HCT116 (cell line): ENCODE data around the gene RASSF7. TPM values are rescaled to one million over a fixed set of nuclear protein-coding genes. Genes with fewer than 3 reads are reported as not detected.

ENCODE experiments used
- ATAC-seq: fragments of 200-7000 bp; cut with Tn5 transposase; 2 replicates; pipeline ENCODE4 v1.9.1; 2020; ENCODE audit warnings: mild to moderate bottlenecking, moderate library complexity
- BruUV-seq: library from RNA; stranded (reverse); fragments of 400-500 nt; replicated peaks from 2 replicates; lab custom pipeline; 2021; lab: Mats Ljungman, UMichigan
- CTCF ChIA-PET: fragments of 300-600 bp; sonication (Branson Sonifier 250); formaldehyde crosslinking; loops from one replicate; lab custom pipeline; 2021; ENCODE audit warnings: antibody characterized with exemption; lab: Charles Lee
- POLR2A ChIA-PET: fragments of 300-600, 350-600 bp; sonication (Branson Sonifier 250); formaldehyde crosslinking; loops from one replicate; lab custom pipeline; 2021; ENCODE audit warnings: antibody characterized with exemption; lab: Charles Lee
- RAD21 ChIA-PET, 2 experiments: fragments of 300-600 bp; sonication (Branson Sonifier 250); formaldehyde crosslinking; loops; one replicate each; lab custom pipeline; 2023; ENCODE audit warnings: low total read pairs in 2 of 2; ENCODE audit not compliant: uncharacterized antibody in 2 of 2, unreplicated experiment in 2 of 2, low non-redundant PET in 1 of 2; lab: Charles Lee
- DNase-seq: peaks from one replicate; pipeline ENCODE4 v3.0.0-alpha.2; 2010; ENCODE audit warnings: low read depth, low spot score
- H2AFZ ChIP-seq: fragments of 200-600 bp; shearing (Covaris generic), sonication (generic); 2 replicates; pipeline ENCODE4 v1.6.1; 2017; ENCODE audit warnings: low read depth, mixed run types, mixed read lengths, antibody characterized with exemption, low read length; ENCODE audit not compliant: poor library complexity, severe bottlenecking
- H3K27ac ChIP-seq: 2 replicates; pipeline ENCODE4 v1.5.1; 2012; ENCODE audit warnings: low read depth, low read length
- H3K27me3 ChIP-seq: fragments of 200-600 bp; sonication (generic); 2 replicates; pipeline ENCODE4 v1.6.1; 2016; ENCODE audit warnings: mixed run types, low read length, mixed read lengths; ENCODE audit not compliant: insufficient read depth
- H3K36me3 ChIP-seq, 2 experiments: fragments of 200-500 bp in 1 of 2; fragments of 200-600 bp in 1 of 2; sonication (Bioruptor generic) in 1 of 2; sonication (generic) in 1 of 2; 2 replicates each; pipeline versions ENCODE4 v1.5.1 to v1.6.1; 2014 to 2016; ENCODE audit warnings: low read length in 2 of 2, inconsistent platforms in 1 of 2, mixed read lengths in 1 of 2, mixed run types in 1 of 2; ENCODE audit not compliant: insufficient read depth in 2 of 2, control insufficient read depth in 1 of 2
- H3K4me1 ChIP-seq, 2 experiments: fragments of 200-600 bp in 1 of 2; sonication (generic) in 1 of 2; 2 replicates each; pipeline versions ENCODE4 v1.5.1 to v1.6.1; 2012 to 2017; ENCODE audit warnings: low read length in 2 of 2, inconsistent platforms in 1 of 2, mild to moderate bottlenecking in 1 of 2, mixed read lengths in 1 of 2, mixed run types in 1 of 2, moderate library complexity in 1 of 2; ENCODE audit not compliant: insufficient read depth in 2 of 2, control insufficient read depth in 1 of 2
- H3K4me2 ChIP-seq: fragments of 200-600 bp; sonication (generic); 2 replicates; pipeline ENCODE4 v1.6.1; 2017; ENCODE audit warnings: mixed run types, low read length, mixed read lengths
- H3K4me3 ChIP-seq, 2 experiments: fragments of 200-600 bp in 1 of 2; sonication (generic) in 1 of 2; replicated peaks in 1 of 2; 2 replicates each; pipeline ENCODE4 v1.5.1; 2011 to 2016; ENCODE audit warnings: low read length in 2 of 2, control low read depth in 1 of 2, low read depth in 1 of 2, mild to moderate bottlenecking in 1 of 2, mixed read lengths in 1 of 2, mixed run types in 1 of 2
- H3K79me2 ChIP-seq: fragments of 200-600 bp; sonication (generic); 2 replicates; pipeline ENCODE4 v1.6.1; 2017; ENCODE audit warnings: mild to moderate bottlenecking, mixed run types, low read length, moderate library complexity, mixed read lengths; ENCODE audit not compliant: insufficient read depth
- H3K9ac ChIP-seq: fragments of 200-600 bp; sonication (generic); 2 replicates; pipeline ENCODE4 v1.6.1; 2016; ENCODE audit warnings: low read length, mixed read lengths
- H3K9me2 ChIP-seq: fragments of 200-600 bp; sonication (generic), shearing (Covaris generic); 2 replicates; pipeline ENCODE4 v1.6.1; 2017; ENCODE audit warnings: mixed run types, mild to moderate bottlenecking, moderate library complexity; ENCODE audit not compliant: insufficient read depth
- H3K9me3 ChIP-seq, 2 experiments: fragments of 200-500 bp in 1 of 2; fragments of 200-600 bp in 1 of 2; sonication (Bioruptor generic) in 1 of 2; sonication (generic) in 1 of 2; 2 replicates each; pipeline ENCODE4 v1.6.1; 2014 to 2017; ENCODE audit warnings: low read length in 2 of 2, mixed read lengths in 2 of 2, inconsistent platforms in 1 of 2, low read depth in 1 of 2, mild to moderate bottlenecking in 1 of 2, mixed run types in 1 of 2, moderate library complexity in 1 of 2; ENCODE audit not compliant: control insufficient read depth in 1 of 2, insufficient read depth in 1 of 2
- H4K20me1 ChIP-seq: fragments of 200-600 bp; sonication (generic), shearing (Covaris generic); 2 replicates; pipeline ENCODE4 v1.6.1; 2017; ENCODE audit warnings: mixed run types, mild to moderate bottlenecking, moderate library complexity; ENCODE audit not compliant: insufficient read depth
- ATF3 ChIP-seq: IDR thresholded peaks from 2 replicates; pipeline ENCODE4 v1.6.1; 2012
- CBX3 ChIP-seq: IDR thresholded peaks from 2 replicates; pipeline ENCODE4 v1.6.1; 2012; ENCODE audit warnings: low read depth
- CTCF ChIP-seq, 3 experiments: fragments of 200-600 bp in 1 of 3; sonication (generic) in 1 of 3; IDR thresholded peaks in 2 of 3; conservative IDR thresholded peaks in 1 of 3; 2 replicates each; pipeline ENCODE4 v1.5.1; 2012 to 2017; ENCODE audit warnings: low read depth in 2 of 3, low read length in 2 of 3, antibody characterized with exemption in 1 of 3, borderline replicate concordance in 1 of 3, control low read depth in 1 of 3, mild to moderate bottlenecking in 1 of 3, mixed read lengths in 1 of 3, mixed run types in 1 of 3, moderate library complexity in 1 of 3; ENCODE audit not compliant: insufficient read depth in 1 of 3
- EGR1 ChIP-seq: IDR thresholded peaks from 2 replicates; pipeline ENCODE4 v1.6.1; 2012; ENCODE audit warnings: low read depth
- ELF1 ChIP-seq: IDR thresholded peaks from 2 replicates; pipeline ENCODE4 v1.6.1; 2012; ENCODE audit warnings: low read depth, borderline replicate concordance
- EZH2 ChIP-seq: fragments of 200-600 bp; sonication (generic); IDR thresholded peaks from 2 replicates; pipeline ENCODE4 v1.6.1; 2017; ENCODE audit warnings: antibody characterized with exemption, mixed run types
- EZH2phosphoT487 ChIP-seq: fragments of 200-600 bp; IDR thresholded peaks from 2 replicates; pipeline ENCODE4 v1.6.1; 2018; ENCODE audit warnings: antibody characterized with exemption, borderline replicate concordance
- FOSL1 ChIP-seq: IDR thresholded peaks from 2 replicates; pipeline ENCODE4 v1.6.1; 2012; ENCODE audit warnings: low read depth
- JUND ChIP-seq: IDR thresholded peaks from 2 replicates; pipeline ENCODE4 v1.6.1; 2012
- MAX ChIP-seq: IDR thresholded peaks from 2 replicates; pipeline ENCODE4 v1.6.1; 2012
- POLR2A ChIP-seq: IDR thresholded peaks from 2 replicates; pipeline ENCODE4 v1.7.0; 2011; ENCODE audit warnings: borderline replicate concordance; ENCODE audit not compliant: insufficient read depth, insufficient read length; ENCODE audit errors: extremely low read depth
- POLR2AphosphoS5 ChIP-seq: IDR thresholded peaks from 2 replicates; pipeline ENCODE4 v1.6.1; 2011; ENCODE audit warnings: mild to moderate bottlenecking, low read depth, low read length, moderate library complexity
- RAD21 ChIP-seq: IDR thresholded peaks from 2 replicates; pipeline ENCODE4 v1.6.1; 2012; ENCODE audit warnings: low read depth, mild to moderate bottlenecking
- SIN3A ChIP-seq: IDR thresholded peaks from 2 replicates; pipeline ENCODE4 v1.6.1; 2012; ENCODE audit warnings: low read depth
- SP1 ChIP-seq: IDR thresholded peaks from 2 replicates; pipeline ENCODE4 v1.6.1; 2012; ENCODE audit warnings: low read depth
- SRF ChIP-seq: IDR thresholded peaks from 2 replicates; pipeline ENCODE4 v1.6.1; 2012; ENCODE audit warnings: low read depth
- TCF7L2 ChIP-seq: IDR thresholded peaks from 2 replicates; pipeline ENCODE4 v1.7.0; 2011; ENCODE audit warnings: borderline replicate concordance, inconsistent platforms; ENCODE audit not compliant: insufficient read depth, insufficient read length; ENCODE audit errors: extremely low read depth
- YY1 ChIP-seq: IDR thresholded peaks from 2 replicates; pipeline ENCODE4 v1.6.1; 2011; ENCODE audit warnings: low read length, low read depth, moderate library complexity, mild to moderate bottlenecking; ENCODE audit not compliant: insufficient replicate concordance; ENCODE audit errors: extremely low read depth
- ZFX ChIP-seq: fragments of 450-650 bp; IDR thresholded peaks from 2 replicates; pipeline ENCODE4 v1.6.1; 2017
- ZNF274 ChIP-seq: fragments of 200-500 bp; sonication (Bioruptor generic); IDR thresholded peaks from 2 replicates; pipeline ENCODE4 v1.6.1; 2014; ENCODE audit warnings: mild to moderate bottlenecking, low read depth, low read length, inconsistent platforms
- intact Hi-C: fragments of 100-400 bp; cut with micrococcal nuclease; formaldehyde crosslinking; loops from 2 replicates; pipeline ENCODE4 v1.10.0; 2022
- total RNA-seq: library from RNA; stranded (reverse); gene quantifications from one replicate; pipeline ENCODE4 v1.2.1, GENCODE V29; 2021; ENCODE audit not compliant: unreplicated experiment

Gene RASSF7
- total RNA-seq, 1 experiment from 2014 or later, result 35.9 TPM

GRCh38 chr11:526192-526591 lies 34.6 kb upstream of the RASSF7 start:
- no peaks in the 10 kb centered on the region for H3K4me1 ChIP-seq
- H3K4me2 ChIP-seq, result no peak overlapping the region
- no peak overlapping the region for H3K27ac ChIP-seq
- DNase-seq (no peak), ATAC-seq (no peak)
- no peaks in the 10 kb centered on the region for H4K20me1 ChIP-seq
- no peaks in the 10 kb centered on the region for H3K9me2 ChIP-seq
- H3K9me3 ChIP-seq, result no peaks in the 10 kb centered on the region; a peak in 1 of 4 replicates
- CTCF ChIA-PET, result no interaction called here
- no peaks in the 10 kb centered on the region for H3K27me3 ChIP-seq
- BruUV-seq, result no TSS peak
- no peak overlapping the region for H2AFZ ChIP-seq
- H3K79me2 ChIP-seq, result no peaks in the 10 kb centered on the region
- H3K9ac ChIP-seq, result no peak overlapping the region
- intact Hi-C loops, result no loop called here
- H3K4me3 ChIP-seq, result no peak overlapping the region
- POLR2A ChIA-PET, result no interaction called here
- TF ChIP-seq SP1 (no peak), ATF3 (no peak), CBX3 (no peak), SRF (no peak), ELF1 (no peak), YY1 (no peak), EZH2phosphoT487 (no peak), POLR2A (no peak), EGR1 (no peak), ZFX (no peak), TCF7L2 (no peak), CTCF (IDR thresholded peaks at IDR 0.05 in 2 of 3, conservative IDR thresholded peaks at IDR 0.05 in 1 of 3; ENCODE audit: borderline replicate concordance in 1 of 3, insufficient read depth in 1 of 3, low read depth in 2 of 3, low read length in 2 of 3) (no peak), JUND (no peak), RAD21 (no peak), SIN3A (no peak), FOSL1 (no peak), EZH2 (no peak), MAX (no peak), POLR2AphosphoS5 (no peak), ZNF274 (no peak)
- RAD21 ChIA-PET, result no interaction called here
- H3K36me3 ChIP-seq, result peaks cover 0 to under 1% of the 10 kb centered on the region in 2 experiments; a peak in 1 of 4 replicates
